ENCODE measurements around the gene IFT88. TPM values are rescaled to one million over a fixed set of nuclear protein-coding genes. Genes with fewer than 3 reads are reported as not detected.

The IFT88 gene
- total RNA-seq, 2 experiments from 2014 or later, result 6.3 to 7.4 TPM

GRCh38 chr13:20616059-20616797, 49.3 kb downstream of the IFT88 start:
- ChIA-PET CTCF (no interaction called here), POLR2A (no interaction called here)
- Mint-ChIP-seq H3K9me3 (no peaks in the 10 kb centered on the region), H3K27me3 (no peaks in the 10 kb centered on the region), H3K4me1 (no peaks in the 10 kb centered on the region), H3K27ac (no peak overlapping the region), H3K36me3 (ENCODE audit: low read depth) (no peaks in the 10 kb centered on the region), H3K4me3 (no peak overlapping the region)
- no peak for DNase-seq

GRCh38 chr13:20623000-20623399, 56.0 kb downstream of the IFT88 start:
- POLR2A ChIA-PET, result interaction anchor here (0.6 kb wide), 1 partner anchor 68 kb away, joined by 3 read pairs; no protein-coding TSS in a partner anchor
- H3K27ac Mint-ChIP-seq, result no peak overlapping the region
- no peaks in the 10 kb centered on the region for H3K4me1 Mint-ChIP-seq
- no peaks in the 10 kb centered on the region for H3K27me3 Mint-ChIP-seq
- no peak overlapping the region for H3K4me3 Mint-ChIP-seq
- DNase-seq, result no peak
- peaks cover 6% of the 10 kb centered on the region for H3K36me3 Mint-ChIP-seq (ENCODE audit: low read depth)
- H3K9me3 Mint-ChIP-seq, result peaks cover 7% of the 10 kb centered on the region
- CTCF ChIA-PET, result no interaction called here

GRCh38 chr13:20624213-20624612, 57.3 kb downstream of the IFT88 start:
- H3K4me3 Mint-ChIP-seq, result no peak overlapping the region
- POLR2A ChIA-PET, result no interaction called here
- peaks cover 6% of the 10 kb centered on the region for H3K36me3 Mint-ChIP-seq (ENCODE audit: low read depth)
- no peak overlapping the region for H3K27ac Mint-ChIP-seq
- DNase-seq, result no peak
- no peaks in the 10 kb centered on the region for H3K27me3 Mint-ChIP-seq
- CTCF ChIA-PET, result no interaction called here
- H3K4me1 Mint-ChIP-seq, result no peaks in the 10 kb centered on the region
- H3K9me3 Mint-ChIP-seq, result peaks cover 7% of the 10 kb centered on the region

GRCh38 chr13:20633802-20634201, 66.8 kb downstream of the IFT88 start:
- DNase-seq, result no peak
- peaks cover 2% of the 10 kb centered on the region for H3K36me3 Mint-ChIP-seq (ENCODE audit: low read depth)
- no peaks in the 10 kb centered on the region for H3K9me3 Mint-ChIP-seq
- ChIA-PET CTCF (no interaction called here), POLR2A (interaction anchor here (0.7 kb wide), 1 partner anchor 176 kb away, joined by 3 read pairs; no protein-coding TSS in a partner anchor)
- no peak overlapping the region for H3K27ac Mint-ChIP-seq
- no peaks in the 10 kb centered on the region for H3K4me1 Mint-ChIP-seq
- no peaks in the 10 kb centered on the region for H3K27me3 Mint-ChIP-seq
- no peak overlapping the region for H3K4me3 Mint-ChIP-seq

- ChIA-PET POLR2A (no interaction called here), CTCF (no interaction called here)
- Mint-ChIP-seq H3K9me3 (no peaks in the 10 kb centered on the region), H3K4me1 (no peaks in the 10 kb centered on the region), H3K27me3 (no peaks in the 10 kb centered on the region), H3K36me3 (ENCODE audit: low read depth) (peaks cover under 1% of the 10 kb centered on the region), H3K27ac (no peak overlapping the region), H3K4me3 (no peak overlapping the region)
- DNase-seq, result no peak
Observed at GRCh38 chr13:20636079-20636478, 69.1 kb downstream of the IFT88 start.

GRCh38 chr13:20637811-20638210, 70.9 kb downstream of the IFT88 start:
- no peak overlapping the region for H3K4me3 Mint-ChIP-seq
- no peaks in the 10 kb centered on the region for H3K9me3 Mint-ChIP-seq
- no peaks in the 10 kb centered on the region for H3K4me1 Mint-ChIP-seq
- no peaks in the 10 kb centered on the region for H3K27me3 Mint-ChIP-seq
- DNase-seq, result no peak
- CTCF ChIA-PET, result interaction anchor here (0.6 to 1.0 kb wide), 3 partner anchors 11 to 869 kb away, joined by 3 read pairs; no protein-coding TSS in a partner anchor
- POLR2A ChIA-PET, result no interaction called here
- no peak overlapping the region for H3K27ac Mint-ChIP-seq
- H3K36me3 Mint-ChIP-seq (ENCODE audit: low read depth), result no peaks in the 10 kb centered on the region

GRCh38 chr13:20647758-20648157, 80.8 kb downstream of the IFT88 start:
- Mint-ChIP-seq H3K36me3 (ENCODE audit: low read depth) (peaks cover 3% of the 10 kb centered on the region), H3K27ac (no peak overlapping the region), H3K4me1 (no peaks in the 10 kb centered on the region), H3K4me3 (no peak overlapping the region), H3K27me3 (no peaks in the 10 kb centered on the region), H3K9me3 (no peaks in the 10 kb centered on the region)
- CTCF ChIA-PET, result no interaction called here
- POLR2A ChIA-PET, result no interaction called here
- no peak for DNase-seq

- Mint-ChIP-seq H3K27me3 (no peaks in the 10 kb centered on the region), H3K27ac (no peak overlapping the region), H3K4me3 (no peak overlapping the region), H3K9me3 (no peaks in the 10 kb centered on the region), H3K36me3 (ENCODE audit: low read depth) (no peaks in the 10 kb centered on the region), H3K4me1 (no peaks in the 10 kb centered on the region)
- ChIA-PET CTCF (no interaction called here), POLR2A (no interaction called here)
- no peak for DNase-seq
Observed at GRCh38 chr13:20652946-20653345, 86.0 kb downstream of the IFT88 start.

GRCh38 chr13:20654156-20654555, 87.2 kb downstream of the IFT88 start:
- Mint-ChIP-seq H3K4me3 (no peak overlapping the region), H3K27ac (no peak overlapping the region), H3K27me3 (no peaks in the 10 kb centered on the region), H3K4me1 (no peaks in the 10 kb centered on the region), H3K36me3 (ENCODE audit: low read depth) (no peaks in the 10 kb centered on the region), H3K9me3 (no peaks in the 10 kb centered on the region)
- no peak for DNase-seq
- ChIA-PET POLR2A (no interaction called here), CTCF (no interaction called here)

GRCh38 chr13:20658451-20659040, 91.6 kb downstream of the IFT88 start:
- no peaks in the 10 kb centered on the region for H3K27me3 Mint-ChIP-seq
- H3K9me3 Mint-ChIP-seq, result no peaks in the 10 kb centered on the region
- no peaks in the 10 kb centered on the region for H3K4me1 Mint-ChIP-seq
- H3K27ac Mint-ChIP-seq, result no peak overlapping the region
- H3K4me3 Mint-ChIP-seq, result no peak overlapping the region
- ChIA-PET POLR2A (no interaction called here), CTCF (interaction anchor here (0.6 kb wide), 1 partner anchor 14 kb away, joined by 3 read pairs; no protein-coding TSS in a partner anchor)
- no peak for DNase-seq
- H3K36me3 Mint-ChIP-seq (ENCODE audit: low read depth), result no peaks in the 10 kb centered on the region

GRCh38 chr13:20664351-20664750, 97.4 kb downstream of the IFT88 start:
- H3K36me3 Mint-ChIP-seq (ENCODE audit: low read depth), result no peaks in the 10 kb centered on the region
- no peaks in the 10 kb centered on the region for H3K27me3 Mint-ChIP-seq
- POLR2A ChIA-PET, result interaction anchor here (0.6 kb wide), 1 partner anchor 580 kb away, joined by 5 read pairs; no protein-coding TSS in a partner anchor
- H3K4me3 Mint-ChIP-seq, result no peak overlapping the region
- CTCF ChIA-PET, result no interaction called here
- no peaks in the 10 kb centered on the region for H3K9me3 Mint-ChIP-seq
- no peak overlapping the region for H3K27ac Mint-ChIP-seq
- H3K4me1 Mint-ChIP-seq, result no peaks in the 10 kb centered on the region
- no peak for DNase-seq

GRCh38 chr13:20666948-20667347, 100.0 kb downstream of the IFT88 start:
- CTCF ChIA-PET, result no interaction called here
- Mint-ChIP-seq H3K27me3 (no peaks in the 10 kb centered on the region), H3K4me3 (no peak overlapping the region), H3K4me1 (no peaks in the 10 kb centered on the region), H3K36me3 (ENCODE audit: low read depth) (no peaks in the 10 kb centered on the region), H3K27ac (no peak overlapping the region), H3K9me3 (no peaks in the 10 kb centered on the region)
- DNase-seq, result no peak
- POLR2A ChIA-PET, result no interaction called here

GRCh38 chr13:20667857-20668437, 101.0 kb downstream of the IFT88 start:
- no peaks in the 10 kb centered on the region for H3K9me3 Mint-ChIP-seq
- H3K36me3 Mint-ChIP-seq (ENCODE audit: low read depth), result no peaks in the 10 kb centered on the region
- no peaks in the 10 kb centered on the region for H3K27me3 Mint-ChIP-seq
- H3K4me3 Mint-ChIP-seq, result no peak overlapping the region
- no peak for DNase-seq
- POLR2A ChIA-PET, result interaction anchor here (0.7 kb wide), 1 partner anchor 142 kb away, joined by 7 read pairs; the partner anchor contains the start of gene CRYL1
- no peak overlapping the region for H3K27ac Mint-ChIP-seq
- no peaks in the 10 kb centered on the region for H3K4me1 Mint-ChIP-seq
- CTCF ChIA-PET, result interaction anchor here (0.6 to 0.9 kb wide), 4 partner anchors 249 to 739 kb away, joined by 3 to 6 read pairs (median 4); no protein-coding TSS in a partner anchor

Data from activated CD4-positive, alpha-beta T cell treated with anti-CD3 and anti-CD28 coated beads, Interleukin-2, amount 10 ng/mL, durations not matched to agents 7 days and 5 days (primary cell).